Stimulated activated CD8-positive, alpha-beta memory T cell treated with anti-CD3 and anti-CD28 coated beads, Interleukin-15, amount 100 ng/mL, for 24 hours (primary cell): Measurements from ENCODE around the gene JAML.

Experiments
- DNase-seq: peaks from one replicate; pipeline ENCODE4 v3.0.0-alpha.2; 2020; ENCODE audit warnings: low read depth

JAML gene

GRCh38 chr11:118239509-118240205 lies 14.8 kb upstream of the JAML start:
- DNase-seq: no peak

GRCh38 chr11:118238929-118239328 lies 14.1 kb upstream of the JAML start:
- no peak for DNase-seq

GRCh38 chr11:118238421-118238820 lies 13.6 kb upstream of the JAML start:
- no peak for DNase-seq

- no peak for DNase-seq
Measured at GRCh38 chr11:118236170-118236569, 11.4 kb upstream of the JAML start.

- DNase-seq: no peak
Measured at GRCh38 chr11:118234833-118235232, 10.0 kb upstream of the JAML start.

GRCh38 chr11:118233850-118234249 lies 9.0 kb upstream of the JAML start:
- DNase-seq: no peak

- DNase-seq: no peak
Measured at GRCh38 chr11:118233377-118233776, 8.6 kb upstream of the JAML start.

GRCh38 chr11:118232659-118233058 lies 7.8 kb upstream of the JAML start:
- no peak for DNase-seq

- no peak for DNase-seq
Measured at GRCh38 chr11:118231461-118231860, 6.7 kb upstream of the JAML start.

GRCh38 chr11:118230088-118230487 lies 5.3 kb upstream of the JAML start:
- no peak for DNase-seq

- DNase-seq: no peak
Measured at GRCh38 chr11:118229274-118229847, 4.5 kb upstream of the JAML start.

GRCh38 chr11:118227865-118228785 lies 3.3 kb upstream of the JAML start:
- no peak for DNase-seq

- no peak for DNase-seq
Measured at GRCh38 chr11:118226781-118227180, 2.0 kb upstream of the JAML start.

- no peak for DNase-seq
Measured at GRCh38 chr11:118226296-118226695, 1.5 kb upstream of the JAML start.

- no peak for DNase-seq
Measured at GRCh38 chr11:118223992-118224391, 819 bp downstream of the JAML start.

GRCh38 chr11:118223570-118223969 lies 1.2 kb downstream of the JAML start:
- DNase-seq: no peak

- DNase-seq: no peak
Measured at GRCh38 chr11:118222437-118222836, 2.4 kb downstream of the JAML start.

- DNase-seq: no peak
Measured at GRCh38 chr11:118221419-118221818, 3.4 kb downstream of the JAML start.

- DNase-seq: no peak
Measured at GRCh38 chr11:118219732-118220131, 5.1 kb downstream of the JAML start.

- DNase-seq: no peak
Measured at GRCh38 chr11:118219244-118219643, 5.6 kb downstream of the JAML start.

GRCh38 chr11:118217575-118217974 lies 7.2 kb downstream of the JAML start:
- DNase-seq: no peak

GRCh38 chr11:118216621-118217481 lies 8.0 kb downstream of the JAML start:
- no peak for DNase-seq
